ENCODE results near the gene RAP1GAP. TPM values are rescaled to one million over a fixed set of nuclear protein-coding genes. Genes with fewer than 3 reads are reported as not detected.

Gene RAP1GAP
- total RNA-seq, 1 experiment from 2014 or later = 0.19 TPM

DNA sequence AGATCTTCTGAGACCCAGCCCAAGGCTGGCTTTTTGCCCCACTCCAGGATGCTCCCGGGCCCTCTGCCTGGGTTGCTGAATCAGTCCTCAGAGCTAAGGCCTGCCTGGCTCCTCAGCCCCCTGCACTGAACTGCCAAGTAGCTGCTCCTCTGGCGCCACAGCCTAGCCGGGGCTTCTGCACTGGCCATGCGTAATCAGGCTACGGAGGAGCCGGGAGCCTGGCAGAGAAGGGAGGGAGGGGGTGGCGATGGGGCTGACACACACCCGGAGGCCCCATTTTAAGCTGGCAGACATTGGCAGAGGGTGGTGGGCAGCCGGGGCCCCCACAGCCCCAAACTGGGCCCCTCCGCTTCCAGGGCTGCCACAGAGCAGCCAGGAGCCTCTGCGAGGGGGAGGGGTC is 121.3 kb downstream of the RAP1GAP start:
- no peak for DNase-seq (ENCODE audit: low read depth)

Other genes starting within 250 kb of the RAP1GAP start
- gene NBPF3, start 229.2 kb downstream of the RAP1GAP start, total RNA-seq (2014; rRNA removed; shearing (Covaris generic)) = 12.3 and 13.2 TPM in 2 replicates
- gene ALPL, start 159.9 kb downstream of the RAP1GAP start, total RNA-seq (2014; rRNA removed; shearing (Covaris generic)) = not detected in 2 replicates
- gene USP48, start 113.8 kb upstream of the RAP1GAP start, total RNA-seq (2014; rRNA removed; shearing (Covaris generic)) = 15.9 and 20.1 TPM in 2 replicates
- gene LDLRAD2, start 142.9 kb upstream of the RAP1GAP start, total RNA-seq (2014; rRNA removed; shearing (Covaris generic)) = not detected in 2 replicates

All from HT1080 (cell line).